SK-N-DZ (cell line): ENCODE results near the gene KRTAP12-2.
"Not testable (repeated sequence)": the region's sequence is repeated elsewhere in the genome, so short reads cannot be mapped to it uniquely, and the experiment has no call there.

ENCODE experiments used
- DNase-seq: peaks from one replicate; pipeline ENCODE4 v3.0.0-alpha.2; 2015; ENCODE audit warnings: low spot score

The KRTAP12-2 gene

GRCh38 chr21:44650973-44651675 is 15.6 kb downstream of the KRTAP12-2 start:
- DNase-seq, result no peak

DNA sequence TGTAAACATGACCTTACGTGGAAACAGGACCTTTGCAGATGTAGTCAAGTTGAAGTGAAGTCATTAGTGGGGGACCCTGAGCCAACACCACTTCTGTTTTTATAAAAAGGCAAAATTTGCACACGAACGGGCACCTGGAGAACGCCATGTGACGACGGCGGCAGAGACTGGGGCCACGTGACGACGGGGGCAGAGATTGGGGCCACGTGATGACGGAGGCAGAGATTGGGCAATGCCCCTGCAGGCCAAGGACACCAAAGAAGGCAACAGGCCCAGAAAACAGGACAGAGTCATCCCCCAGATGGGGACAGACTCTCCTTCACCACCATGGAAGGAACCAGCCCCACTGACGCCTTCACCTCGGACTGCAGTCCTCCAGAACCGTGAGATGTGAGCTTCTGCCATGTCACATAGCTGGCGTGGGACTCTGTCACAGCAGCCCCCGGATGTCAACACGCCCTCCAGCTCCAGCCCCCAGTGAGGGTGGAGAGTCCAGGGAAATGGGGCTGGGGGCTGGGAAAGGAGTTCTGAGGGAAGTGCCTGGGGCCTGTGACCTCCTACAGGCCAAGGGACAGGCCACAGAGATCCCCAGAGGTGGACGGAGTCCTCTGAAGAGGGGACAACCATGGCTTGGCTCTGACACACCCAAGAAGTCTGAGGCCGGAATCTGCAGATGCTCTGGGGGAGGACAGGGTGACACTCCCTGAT is 16.3 kb downstream of the KRTAP12-2 start:
- DNase-seq, result no peak

DNA sequence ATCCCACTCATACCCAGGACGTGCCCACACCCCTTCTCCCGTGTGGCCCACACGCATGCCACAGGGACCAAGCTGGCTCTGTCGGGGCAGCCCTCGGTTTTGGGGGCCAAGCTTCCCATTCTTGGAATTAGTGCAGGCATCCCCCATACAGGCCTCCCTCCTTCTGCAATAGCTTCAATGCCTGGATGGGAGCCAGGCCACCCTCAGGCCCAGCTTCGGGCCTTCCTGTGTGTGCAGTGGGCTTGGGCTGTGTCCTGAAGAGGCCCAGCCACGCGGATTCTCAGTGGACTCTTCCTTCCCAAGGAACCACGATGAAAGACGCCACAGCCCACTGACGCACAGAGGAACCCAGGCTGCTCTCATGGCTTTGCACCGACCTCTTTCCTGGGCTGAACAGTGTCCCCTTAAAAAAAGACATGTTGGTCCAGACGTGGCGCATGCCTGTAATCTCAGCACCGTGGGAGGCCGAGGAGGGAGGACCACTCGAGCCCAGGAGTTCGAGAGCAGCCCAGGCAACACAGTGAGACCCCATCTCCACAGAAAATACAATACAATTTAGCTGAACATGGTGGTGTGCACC is 17.1 kb downstream of the KRTAP12-2 start:
- no peak for DNase-seq

- DNase-seq, result no peak
Observed at GRCh38 chr21:44648557-44649311, 18.0 kb downstream of the KRTAP12-2 start.

- DNase-seq, result no peak
Observed at GRCh38 chr21:44647222-44647552, 19.5 kb downstream of the KRTAP12-2 start.

- not testable (repeated sequence) for DNase-seq
Observed at GRCh38 chr21:44646366-44647221, 20.1 kb downstream of the KRTAP12-2 start, which contains the start of gene KRTAP10-11. KRTAP10-11 (plus strand) TSS chr21:44646414; CDS start chr21:44646459, 45 bp downstream.

GRCh38 chr21:44644878-44645277 is 21.8 kb downstream of the KRTAP12-2 start:
- no peak for DNase-seq

GRCh38 chr21:44643741-44644310 is 22.9 kb downstream of the KRTAP12-2 start:
- no peak for DNase-seq

GRCh38 chr21:44640761-44641160 is 26.0 kb downstream of the KRTAP12-2 start:
- DNase-seq, result no peak

DNA sequence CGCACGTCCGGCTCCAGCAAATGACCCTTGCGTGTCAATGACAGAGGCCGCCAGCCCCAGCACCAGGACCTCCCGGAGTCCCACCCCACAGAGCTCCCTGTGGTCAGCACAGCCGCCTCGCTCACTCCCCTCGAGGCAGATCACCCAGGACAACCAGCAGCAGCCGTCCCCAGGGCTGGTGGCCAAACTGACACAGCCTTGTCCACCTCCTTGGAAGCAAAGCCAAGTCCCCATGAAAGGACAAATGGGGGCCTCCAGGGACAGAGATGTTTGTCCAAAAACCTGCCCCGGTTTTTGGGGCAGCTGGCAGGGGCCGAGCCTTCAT is 27.4 kb downstream of the KRTAP12-2 start:
- no peak for DNase-seq

DNA sequence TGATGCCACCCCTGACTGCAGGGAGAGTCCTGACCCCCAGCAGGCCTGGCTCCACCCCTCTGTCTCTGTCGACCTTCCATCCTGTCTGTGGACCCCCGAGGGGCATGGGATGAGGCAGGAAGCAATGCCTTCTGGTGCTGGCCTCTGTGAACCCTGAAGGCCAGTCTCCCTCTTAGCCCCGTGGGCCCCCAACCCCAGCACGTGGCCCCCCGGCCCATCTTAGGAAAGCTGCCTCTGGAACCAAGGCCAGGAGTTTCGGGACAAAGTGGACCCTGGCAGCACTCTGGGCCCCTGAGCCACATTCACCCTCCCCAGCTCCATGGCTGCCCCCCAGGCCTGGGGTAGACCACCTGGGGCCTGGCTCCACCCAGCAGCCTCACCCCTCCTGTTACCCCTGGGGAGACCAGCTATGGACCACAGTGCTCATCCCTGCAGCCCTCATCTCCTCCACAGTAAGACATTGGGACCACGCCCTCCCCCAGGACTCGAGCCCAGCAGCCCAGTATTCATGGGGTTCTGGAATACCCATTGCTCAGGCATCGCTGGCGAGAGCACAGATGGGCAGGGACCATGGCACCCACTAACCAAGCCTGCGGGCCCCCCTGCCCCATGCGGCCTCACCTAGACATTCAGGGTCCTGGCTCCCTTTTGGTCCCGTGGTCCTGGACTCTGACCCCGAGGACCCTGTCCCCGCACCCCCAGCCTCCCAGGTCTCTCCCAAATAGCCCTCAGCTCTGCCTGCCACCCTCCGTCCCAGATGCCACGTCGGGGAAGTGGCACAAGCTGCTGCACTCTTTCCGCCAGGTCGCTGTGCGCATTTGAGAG is 28.0 kb downstream of the KRTAP12-2 start:
- not testable (repeated sequence) for DNase-seq

DNA sequence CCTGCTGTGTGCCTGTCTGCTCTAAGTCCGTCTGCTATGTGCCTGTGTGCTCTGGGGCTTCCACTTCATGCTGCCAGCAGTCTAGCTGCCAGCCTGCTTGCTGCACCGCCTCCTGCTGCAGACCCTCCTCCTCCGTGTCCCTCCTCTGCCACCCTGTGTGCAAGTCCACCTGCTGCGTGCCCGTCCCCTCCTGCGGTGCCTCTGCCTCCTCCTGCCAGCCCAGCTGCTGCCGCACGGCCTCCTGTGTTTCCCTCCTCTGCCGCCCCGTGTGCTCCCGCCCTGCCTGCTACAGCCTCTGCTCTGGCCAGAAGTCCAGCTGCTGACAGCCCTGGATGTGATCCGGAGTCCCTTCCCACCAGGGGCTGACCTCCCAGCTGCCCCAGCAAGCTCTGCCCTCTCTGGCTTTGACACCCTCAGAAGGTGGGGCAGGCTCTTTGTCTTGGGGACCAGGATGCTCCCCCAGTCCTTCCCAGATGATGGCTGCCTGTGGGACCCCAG is 28.8 kb downstream of the KRTAP12-2 start:
- DNase-seq, result not testable (repeated sequence)

- DNase-seq, result no peak
Observed at GRCh38 chr21:44637018-44637850, 29.5 kb downstream of the KRTAP12-2 start, which contains the start of gene KRTAP10-10. KRTAP10-10 (plus strand) TSS chr21:44637356; CDS start chr21:44637418, 62 bp downstream.

GRCh38 chr21:44636209-44637017 is 30.3 kb downstream of the KRTAP12-2 start:
- DNase-seq, result no peak

DNA sequence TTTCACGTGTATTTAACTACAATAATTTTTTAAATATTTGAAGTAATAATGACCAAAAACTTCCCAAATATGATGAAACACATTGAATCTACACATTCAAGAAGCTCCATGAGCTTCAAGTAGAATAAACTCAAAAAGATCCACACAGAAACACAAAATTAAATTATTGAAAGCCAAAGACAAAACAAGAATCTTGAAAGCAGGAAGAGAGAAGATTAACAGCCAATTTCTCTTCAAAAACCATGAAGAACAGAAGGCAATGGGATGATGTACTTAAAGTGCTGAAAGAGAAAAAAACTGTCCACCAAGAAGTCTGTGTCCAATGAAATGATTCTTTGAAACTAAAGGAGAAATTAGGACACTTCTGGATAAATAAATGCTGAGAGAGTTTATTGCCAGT is 34.7 kb downstream of the KRTAP12-2 start:
- DNase-seq, result no peak

GRCh38 chr21:44630440-44630839 is 36.3 kb downstream of the KRTAP12-2 start:
- no peak for DNase-seq

- no peak for DNase-seq
Observed at GRCh38 chr21:44628707-44629391, 37.9 kb downstream of the KRTAP12-2 start.
